Neural progenitor cell (in vitro differentiated cells): ENCODE measurements around the gene OSBPL1A.

Source experiments
- CTCF ChIP-seq: fragments of 200-600 bp; sonication (generic); IDR thresholded peaks from 2 replicates; pipeline ENCODE4 v1.5.1; 2017; ENCODE audit warnings: antibody characterized with exemption, mild to moderate bottlenecking
- EZH2 ChIP-seq: fragments of 200-600 bp; sonication (generic); IDR thresholded peaks from 2 replicates; pipeline ENCODE4 v1.6.1; 2017; ENCODE audit warnings: antibody characterized with exemption, mild to moderate bottlenecking, moderate library complexity
- EZH2phosphoT487 ChIP-seq: fragments of 200-600 bp; sonication (generic); IDR thresholded peaks from 2 replicates; pipeline ENCODE4 v1.6.1; 2017; ENCODE audit warnings: antibody characterized with exemption

- TF ChIP-seq CTCF (no peak), EZH2 (no peak), EZH2phosphoT487 (no peak)
Observed at GRCh38 chr18:24219561-24220317, 177.9 kb downstream of the OSBPL1A start.
